NB4 (cell line): ENCODE measurements around the gene GTF3C4.

Experiments used
- CTCF ChIP-seq: IDR thresholded peaks from one replicate; pipeline ENCODE4 v1.5.1; 2012; ENCODE audit warnings: low read depth, low read length
- TF ChIP-seq, protein P1 (sequence below): IDR thresholded peaks from 2 replicates; pipeline ENCODE4 v1.6.1; 2011; ENCODE audit warnings: low read depth, low read length

DNA sequence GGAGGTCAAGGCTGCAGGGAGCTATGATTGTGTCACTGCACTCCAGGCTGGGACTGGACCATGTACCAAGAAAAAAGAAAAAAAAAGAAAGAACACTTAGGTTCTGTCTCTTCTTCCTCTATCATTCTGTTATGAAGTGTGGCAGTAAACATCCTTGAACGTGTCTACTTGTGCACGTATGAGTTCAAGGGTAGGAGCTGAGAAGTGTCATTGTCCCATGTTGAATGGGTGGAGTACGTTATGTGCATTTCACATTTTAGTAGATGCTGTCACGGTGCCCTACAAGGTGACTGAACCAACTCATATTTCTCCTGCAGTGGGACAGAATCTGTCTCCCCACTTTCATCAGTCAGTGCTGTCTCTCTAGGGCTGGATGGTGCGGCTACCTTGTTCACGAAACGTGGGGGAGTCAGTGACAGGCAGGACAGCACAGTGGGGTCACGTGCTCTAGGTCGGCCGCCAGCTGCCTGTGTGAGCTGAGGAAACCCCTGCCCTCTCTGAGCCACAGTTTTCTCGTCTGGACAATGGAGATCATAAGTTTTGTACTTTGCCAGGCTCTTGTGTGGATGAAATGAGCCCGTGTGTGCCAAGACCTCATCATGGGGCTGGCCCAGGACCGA is 47.2 kb downstream of the GTF3C4 start:
- TF ChIP-seq CTCF = no peak
- TF ChIP-seq, protein P1, sequence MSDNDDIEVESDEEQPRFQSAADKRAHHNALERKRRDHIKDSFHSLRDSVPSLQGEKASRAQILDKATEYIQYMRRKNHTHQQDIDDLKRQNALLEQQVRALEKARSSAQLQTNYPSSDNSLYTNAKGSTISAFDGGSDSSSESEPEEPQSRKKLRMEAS = no peak
